HG03097 (cell line): ENCODE results near the gene ZNF574.

Experiments
- ATAC-seq: cut with Tn5 transposase; IDR thresholded peaks from one replicate; pipeline ENCODE4 v1.9.1; 2021; ENCODE audit not compliant: unreplicated experiment, low FRiP score

The ZNF574 gene

GRCh38 chr19:42053037-42053935 is 22.7 kb upstream of the ZNF574 start:
- no peak for ATAC-seq

GRCh38 chr19:42054205-42054604 is 21.8 kb upstream of the ZNF574 start:
- no peak for ATAC-seq

GRCh38 chr19:42057846-42058245 is 18.1 kb upstream of the ZNF574 start:
- ATAC-seq: no peak

- no peak for ATAC-seq
These were observed 16.8 kb upstream of the ZNF574 start for GRCh38 chr19:42059196-42059595.

GRCh38 chr19:42060117-42060516 is 15.8 kb upstream of the ZNF574 start:
- ATAC-seq: no peak

GRCh38 chr19:42062381-42062780 is 13.6 kb upstream of the ZNF574 start:
- ATAC-seq: no peak

- ATAC-seq: no peak
These were observed 11.5 kb upstream of the ZNF574 start for GRCh38 chr19:42064432-42064831.

- ATAC-seq: no peak
These were observed 10.9 kb upstream of the ZNF574 start for GRCh38 chr19:42065051-42065450.

- no peak for ATAC-seq
These were observed 10.5 kb upstream of the ZNF574 start for GRCh38 chr19:42065511-42065910.

- ATAC-seq: no peak
These were observed 9.8 kb upstream of the ZNF574 start for GRCh38 chr19:42066075-42066754.

- no peak for ATAC-seq
These were observed 8.6 kb upstream of the ZNF574 start for GRCh38 chr19:42067315-42067888.

GRCh38 chr19:42068361-42068755 is 7.6 kb upstream of the ZNF574 start:
- ATAC-seq: no peak

GRCh38 chr19:42068756-42069571 is 7.0 kb upstream of the ZNF574 start:
- no peak for ATAC-seq

GRCh38 chr19:42069619-42070351 is 6.2 kb upstream of the ZNF574 start, which contains the start of gene GRIK5:
GRIK5 (minus strand) TSS chr19:42070206; CDS start chr19:42065770, 4,436 bp downstream.
- no peak for ATAC-seq

GRCh38 chr19:42071247-42071646 is 4.7 kb upstream of the ZNF574 start:
- no peak for ATAC-seq

GRCh38 chr19:42074513-42075363 is 1.2 kb upstream of the ZNF574 start:
- no peak for ATAC-seq

- no peak for ATAC-seq
These were observed 676 bp upstream of the ZNF574 start for GRCh38 chr19:42075364-42075615.

GRCh38 chr19:42076380-42076944 is 496 bp downstream of the ZNF574 start:
- ATAC-seq: no peak

- ATAC-seq: no peak
These were observed 2.1 kb downstream of the ZNF574 start for GRCh38 chr19:42078058-42078457.
